B cell (primary cell): ENCODE measurements around the gene SYNJ2.

ENCODE experiments used
- EZH2 ChIP-seq: IDR thresholded peaks from 2 replicates; pipeline ENCODE4 v1.6.1; 2012; ENCODE audit warnings: borderline replicate concordance, low read depth, mild to moderate bottlenecking, moderate library complexity, low read length; ENCODE audit not compliant: insufficient read depth, poor library complexity, severe bottlenecking
- TF ChIP-seq, protein P1 (sequence below): fragments of 200-600 bp; IDR thresholded peaks from one replicate; pipeline ENCODE4 v1.8.0; 2022; ENCODE audit warnings: antibody characterized with exemption, mild to moderate bottlenecking

DNA sequence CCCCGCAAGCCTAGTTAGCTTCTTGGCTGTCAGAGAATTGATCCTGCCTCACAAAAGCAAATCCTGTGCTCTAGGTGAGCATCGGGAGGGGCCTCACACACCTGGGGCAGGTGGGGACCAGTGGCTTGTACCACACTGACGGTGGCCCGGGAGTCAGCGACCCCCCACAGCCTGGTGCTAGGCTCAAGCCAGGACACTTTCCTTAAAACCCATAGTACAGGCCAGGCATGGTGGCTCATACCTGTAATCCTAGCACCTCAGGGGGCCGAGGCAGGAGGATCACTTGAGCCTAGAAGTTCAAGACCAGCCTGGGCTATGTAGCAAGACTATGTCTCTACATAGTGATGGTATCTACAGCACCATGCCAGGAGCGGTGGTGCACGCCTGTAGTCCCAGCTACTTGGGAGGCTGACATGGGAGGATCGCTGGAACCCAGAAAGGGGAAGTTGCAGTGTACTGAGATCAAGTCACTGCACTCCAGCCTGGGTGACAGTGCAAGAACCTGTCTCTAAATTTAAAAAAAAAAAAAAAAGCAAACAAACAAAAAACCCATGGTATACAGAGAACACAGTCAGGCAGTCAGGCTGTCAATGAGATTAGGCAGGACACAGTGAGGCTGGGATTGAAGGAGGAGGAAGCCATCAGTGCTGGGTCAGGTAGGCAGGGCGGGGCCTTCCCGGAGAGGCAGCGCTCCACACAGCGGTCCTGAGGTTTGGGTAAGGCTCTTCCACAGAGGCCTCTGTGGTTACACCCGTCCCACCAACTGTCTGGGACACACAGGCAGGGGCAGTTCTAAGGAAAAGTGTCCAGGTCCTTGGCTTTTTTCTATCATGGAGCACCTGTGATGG, 41.3 kb downstream of the SYNJ2 start:
- TF ChIP-seq, protein P1, sequence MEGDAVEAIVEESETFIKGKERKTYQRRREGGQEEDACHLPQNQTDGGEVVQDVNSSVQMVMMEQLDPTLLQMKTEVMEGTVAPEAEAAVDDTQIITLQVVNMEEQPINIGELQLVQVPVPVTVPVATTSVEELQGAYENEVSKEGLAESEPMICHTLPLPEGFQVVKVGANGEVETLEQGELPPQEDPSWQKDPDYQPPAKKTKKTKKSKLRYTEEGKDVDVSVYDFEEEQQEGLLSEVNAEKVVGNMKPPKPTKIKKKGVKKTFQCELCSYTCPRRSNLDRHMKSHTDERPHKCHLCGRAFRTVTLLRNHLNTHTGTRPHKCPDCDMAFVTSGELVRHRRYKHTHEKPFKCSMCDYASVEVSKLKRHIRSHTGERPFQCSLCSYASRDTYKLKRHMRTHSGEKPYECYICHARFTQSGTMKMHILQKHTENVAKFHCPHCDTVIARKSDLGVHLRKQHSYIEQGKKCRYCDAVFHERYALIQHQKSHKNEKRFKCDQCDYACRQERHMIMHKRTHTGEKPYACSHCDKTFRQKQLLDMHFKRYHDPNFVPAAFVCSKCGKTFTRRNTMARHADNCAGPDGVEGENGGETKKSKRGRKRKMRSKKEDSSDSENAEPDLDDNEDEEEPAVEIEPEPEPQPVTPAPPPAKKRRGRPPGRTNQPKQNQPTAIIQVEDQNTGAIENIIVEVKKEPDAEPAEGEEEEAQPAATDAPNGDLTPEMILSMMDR = no peak
- no peak for TF ChIP-seq EZH2
